K562 (cell line): ENCODE results near the gene DACT3. TPM values are rescaled to one million over a fixed set of nuclear protein-coding genes. Genes with fewer than 3 reads are reported as not detected.

Source experiments
- BCOR ChIP-seq: fragments of 450-650 bp; IDR thresholded peaks from 2 replicates; pipeline ENCODE4 v1.6.1; 2016
- BHLHE40 ChIP-seq: IDR thresholded peaks from 2 replicates; pipeline ENCODE4 v1.6.1; 2011; ENCODE audit warnings: low read length, improper control_type of control experiment
- CHD4 ChIP-seq: fragments of 200-600 bp; sonication (generic); IDR thresholded peaks from 3 replicates; pipeline ENCODE4 v1.6.1; 2012; ENCODE audit warnings: low read depth, mild to moderate bottlenecking, mixed read lengths, low read length, inconsistent platforms; ENCODE audit not compliant: insufficient read depth, insufficient replicate concordance, poor library complexity, severe bottlenecking
- CREB3L1 ChIP-seq: fragments of 450-650 bp; IDR thresholded peaks from 2 replicates; pipeline ENCODE4 v1.6.1; 2014; ENCODE audit warnings: low read depth, mild to moderate bottlenecking, moderate library complexity, borderline replicate concordance
- DPF2 ChIP-seq: fragments of 450-650 bp; IDR thresholded peaks from 2 replicates; pipeline ENCODE4 v1.6.1; 2016
- HDAC1 ChIP-seq, 2 experiments: fragments of 450-650 bp; IDR thresholded peaks; 2 replicates each; pipeline ENCODE4 v1.6.1; 2016 to 2017; ENCODE audit warnings: inconsistent platforms in 1 of 2, mild to moderate bottlenecking in 1 of 2, moderate library complexity in 1 of 2
- HINFP ChIP-seq: fragments of 450-650 bp; conservative IDR thresholded peaks from 2 replicates; pipeline ENCODE4 v1.6.1; 2016; ENCODE audit warnings: missing genetic modification characterization, low read depth, mild to moderate bottlenecking, control low read depth, missing compliant biosample characterization
- KAT2B ChIP-seq: IDR thresholded peaks from one replicate; pipeline ENCODE4 v1.6.1; 2012; ENCODE audit warnings: low read depth, mild to moderate bottlenecking, control low read depth, inconsistent platforms, low read length, moderate library complexity
- MIER1 ChIP-seq: fragments of 450-650 bp; IDR thresholded peaks from 2 replicates; pipeline ENCODE4 v1.6.1; 2016; ENCODE audit warnings: antibody characterized with exemption, mild to moderate bottlenecking, low read depth
- NFIC ChIP-seq: fragments of 450-650 bp; IDR thresholded peaks from 2 replicates; pipeline ENCODE4 v1.6.1; 2017; ENCODE audit warnings: mild to moderate bottlenecking, inconsistent platforms
- SMC3 ChIP-seq: conservative IDR thresholded peaks from 2 replicates; pipeline ENCODE4 v1.6.1; 2011; ENCODE audit warnings: low read depth, low read length, improper control_type of control experiment; ENCODE audit not compliant: insufficient read depth
- STAG1 ChIP-seq: sonication (generic); formaldehyde crosslinking; IDR thresholded peaks from 2 replicates; pipeline ENCODE4 v1.5.0; 2020; ENCODE audit warnings: missing genetic modification reagents, borderline replicate concordance
- XRCC5 ChIP-seq: fragments of 200-400 bp; formaldehyde crosslinking; IDR thresholded peaks from 2 replicates; pipeline ENCODE4 v1.6.1; 2017; ENCODE audit warnings: low read depth, mild to moderate bottlenecking, low read length
- ZNF212 ChIP-seq: fragments of 450-650 bp; formaldehyde crosslinking; IDR thresholded peaks from 2 replicates; pipeline ENCODE4 v1.4.0; 2020; ENCODE audit warnings: mild to moderate bottlenecking
- ZNF24 ChIP-seq: fragments of 450-650 bp; IDR thresholded peaks from 2 replicates; pipeline ENCODE4 v1.6.1; 2016
- ZNF263 ChIP-seq: sonication (generic); formaldehyde crosslinking; IDR thresholded peaks from 2 replicates; pipeline ENCODE4 v1.8.0; 2022; ENCODE audit warnings: mild to moderate bottlenecking, missing genetic modification reagents, borderline replicate concordance
- ZNF280B ChIP-seq: fragments of 250-450 bp; sonication (Bioruptor Pico); IDR thresholded peaks from 2 replicates; pipeline ENCODE4 v1.5.1; 2021; ENCODE audit warnings: mild to moderate bottlenecking
- ZNF41 ChIP-seq: fragments of 250-450 bp; sonication (Bioruptor Pico); conservative IDR thresholded peaks from 2 replicates; pipeline ENCODE4 v1.4.0; 2020; ENCODE audit warnings: mild to moderate bottlenecking
- polyA plus RNA-seq, 8 experiments: library from polyadenylated mRNA; depleted of rRNA in 4 of 8; stranded (reverse) in 5 of 8; unstranded in 3 of 8; fragments of >200 nt; fragmentation: Nextera tagmentation in 2 of 8; fragmentation: Illumina TruSeq in 1 of 8; extraction: Ambion mirVana in 2 of 8; extraction: Trizol in 1 of 8; gene quantifications; 2 replicates each; pipeline versions ENCODE4 v1.2.1 to v1.2.3, GENCODE V29; 2011 to 2014; ENCODE audit warnings: inconsistent platforms in 1 of 8, missing spikeins in 1 of 8
- total RNA-seq, 7 experiments: library from RNA; depleted of rRNA in 6 of 7; stranded (reverse); fragments of >200 nt in 6 of 7; fragmentation: Illumina TruSeq in 2 of 7; extraction: Trizol in 2 of 7; gene quantifications; 2 replicates each; pipeline versions ENCODE4 v1.2.1 to v1.2.3, GENCODE V29; 2011 to 2021; ENCODE audit warnings: low replicate concordance in 1 of 7
- TF ChIP-seq, protein P1 (sequence below), 2 experiments: fragments of 200-800 bp in 1 of 2; sonication (Bioruptor generic) in 1 of 2; sonication (generic) in 1 of 2; formaldehyde crosslinking in 1 of 2; IDR thresholded peaks in 1 of 2; conservative IDR thresholded peaks in 1 of 2; 2 replicates each; pipeline versions ENCODE4 v1.5.0 to v1.6.1; 2016 to 2020; ENCODE audit warnings: missing compliant biosample characterization in 1 of 2, missing genetic modification characterization in 1 of 2, missing genetic modification reagents in 1 of 2

The DACT3 gene
- total and polyA plus RNA-seq, 9 of the 15 experiments (the other 6 are each of a cell fraction or from before 2014, with no cell fraction given) = 0.67 to 6.5 (median 3.5) TPM

- TF ChIP-seq CHD4 = peak; percentile 71
- TF ChIP-seq HDAC1 (IDR thresholded peaks at IDR 0.05) = peak in 1 of 2 experiments; percentile 15; a peak in 1 of 4 replicates
- TF ChIP-seq ZNF280B (CRISPR knock-in tag) = no peak
- peak; percentile 98 for TF ChIP-seq SMC3
- no peak for TF ChIP-seq MIER1
- no peak for TF ChIP-seq HINFP (tag)
- no peak for TF ChIP-seq ZNF41 (CRISPR knock-in tag)
- no peak for TF ChIP-seq ZNF212 (CRISPR knock-in tag)
- TF ChIP-seq CREB3L1 = peak; percentile 37; the same call in 1 of the 2 replicates
- TF ChIP-seq BHLHE40 = peak; percentile 58
- peak; percentile 82; the same call in 1 of the 2 replicates for TF ChIP-seq ZNF263 (CRISPR knock-in tag)
- TF ChIP-seq, protein P1, sequence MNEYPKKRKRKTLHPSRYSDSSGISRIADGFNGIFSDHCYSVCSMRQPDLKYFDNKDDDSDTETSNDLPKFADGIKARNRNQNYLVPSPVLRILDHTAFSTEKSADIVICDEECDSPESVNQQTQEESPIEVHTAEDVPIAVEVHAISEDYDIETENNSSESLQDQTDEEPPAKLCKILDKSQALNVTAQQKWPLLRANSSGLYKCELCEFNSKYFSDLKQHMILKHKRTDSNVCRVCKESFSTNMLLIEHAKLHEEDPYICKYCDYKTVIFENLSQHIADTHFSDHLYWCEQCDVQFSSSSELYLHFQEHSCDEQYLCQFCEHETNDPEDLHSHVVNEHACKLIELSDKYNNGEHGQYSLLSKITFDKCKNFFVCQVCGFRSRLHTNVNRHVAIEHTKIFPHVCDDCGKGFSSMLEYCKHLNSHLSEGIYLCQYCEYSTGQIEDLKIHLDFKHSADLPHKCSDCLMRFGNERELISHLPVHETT (CRISPR knock-in tag; conservative IDR thresholded peaks at IDR 0.05 in 1 of 2, IDR thresholded peaks at IDR 0.05 in 1 of 2) = no peak
- TF ChIP-seq DPF2 = no peak; the same call in 1 of the 2 replicates
- 0 out of 2 replicates have a peak, but pooled peaks have one; percentile 26 for TF ChIP-seq XRCC5
- peak; percentile 97 for TF ChIP-seq BCOR
- TF ChIP-seq KAT2B = no peak
- peak; percentile 62; the same call in 1 of the 2 replicates for TF ChIP-seq ZNF24
- peak; percentile 82; the same call in 1 of the 2 replicates for TF ChIP-seq STAG1 (CRISPR knock-in tag)
- TF ChIP-seq NFIC = 0 out of 2 replicates have a peak, but pooled peaks have one; percentile 19
Measured at GRCh38 chr19:46661735-46662592, 982 bp upstream of the DACT3 start (continued).
